A549 treated with Mapracorat at 1 μM for 4 hours (cell line): ENCODE data around the gene SLC39A10. TPM values are rescaled to one million over a fixed set of nuclear protein-coding genes. Genes with fewer than 3 reads are reported as not detected.

Experiments
- total RNA-seq: library from RNA; stranded (reverse); fragments of 200-300 nt; extraction: Qiagen RNA extraction; gene quantifications from 5 replicates; pipeline ENCODE4 v1.2.3, GENCODE V29; 2022

The SLC39A10 gene
- 13.2 to 18.5 TPM (median 18.4 TPM) in 5 replicates for total RNA-seq

DNA sequence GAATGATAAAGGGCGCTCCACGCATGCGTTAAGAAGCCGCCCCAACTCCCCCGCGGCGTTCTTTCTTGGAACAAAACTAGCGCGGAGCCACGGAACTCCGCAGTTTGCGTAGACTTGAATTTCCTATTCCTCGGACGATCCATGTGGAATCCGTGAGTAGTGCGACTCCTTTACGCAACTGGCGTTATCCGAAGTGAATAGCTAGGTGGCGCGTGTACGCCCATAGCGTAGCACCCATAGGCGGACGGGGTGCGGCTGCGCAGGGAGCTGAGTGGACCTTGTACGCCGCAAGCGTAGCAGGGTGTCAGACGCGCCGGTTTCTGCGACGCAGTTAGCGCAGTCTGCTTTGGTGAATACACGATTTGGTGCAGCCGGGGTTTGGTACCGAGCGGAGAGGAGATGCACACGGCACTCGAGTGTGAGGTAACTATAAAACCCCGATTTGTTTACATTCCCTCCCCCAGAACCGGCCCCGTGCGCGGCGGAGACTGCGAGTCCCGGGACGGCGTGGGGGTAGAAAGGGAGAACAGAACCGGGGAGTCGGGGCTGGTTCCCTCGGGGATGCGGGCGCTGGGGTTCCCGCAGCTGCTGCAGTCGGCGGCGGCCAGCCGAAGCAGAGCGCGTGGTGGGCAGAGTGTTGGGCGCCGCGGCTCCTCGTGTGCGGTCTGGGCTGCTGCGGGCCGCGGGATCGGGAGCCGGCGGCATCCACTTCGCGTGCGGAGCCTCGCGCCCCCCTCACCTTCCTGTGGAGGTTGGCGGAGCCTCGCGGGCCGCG, at the start of gene SLC39A10:
SLC39A10 (plus strand) TSS at position 368 of the 775 bp plus-strand sequence. CDS start 22,817 bp downstream, outside the sequence.

